ENCODE results near the gene PAIP2.
"Not testable (repeated sequence)": the region's sequence is repeated elsewhere in the genome, so short reads cannot be mapped to it uniquely, and the experiment has no call there.

Gene PAIP2

DNA sequence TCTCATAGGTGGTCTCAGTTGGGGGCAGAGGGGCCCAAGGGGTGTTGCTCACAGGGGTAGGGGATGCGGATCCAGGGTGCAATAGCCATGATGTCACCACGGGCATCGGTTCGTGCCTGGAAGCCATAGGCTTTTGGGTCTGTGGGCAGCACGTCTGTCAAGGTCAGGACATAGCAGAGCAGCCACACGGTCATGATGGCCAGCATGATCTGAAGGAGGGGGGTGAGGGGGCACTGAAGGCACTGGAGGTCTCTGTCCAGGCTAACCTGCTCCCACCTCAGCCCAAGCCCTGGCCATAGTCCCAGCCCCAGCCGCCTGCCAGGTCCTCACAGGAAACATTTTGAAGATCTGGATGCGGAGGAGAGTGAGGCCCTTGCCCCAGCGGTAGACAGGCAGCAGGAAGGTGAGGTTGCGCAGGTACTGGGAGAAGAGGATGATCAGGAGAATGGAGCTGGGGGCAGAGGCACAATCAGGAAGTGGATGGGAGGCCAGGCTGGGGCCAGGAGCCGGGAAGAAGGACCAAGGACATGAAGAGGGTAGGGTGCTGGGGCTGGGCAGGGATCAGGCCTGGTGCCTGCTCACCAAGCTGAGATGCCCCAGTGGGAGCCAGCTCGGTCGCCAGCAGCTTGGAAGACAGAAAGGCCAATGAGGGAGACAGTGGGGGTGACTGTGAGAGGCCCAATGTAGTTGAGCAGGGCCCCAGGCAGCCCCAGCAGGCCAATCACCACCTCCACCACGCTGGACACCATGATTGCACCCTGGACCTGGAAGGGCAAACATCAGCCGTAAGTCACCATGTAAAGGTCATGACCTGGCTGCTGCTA is 38.2 kb downstream of the PAIP2 start:
- no peak for DNase-seq

GRCh38 chr5:139381837-139382761 is 40.4 kb downstream of the PAIP2 start:
- no peak for DNase-seq

DNA sequence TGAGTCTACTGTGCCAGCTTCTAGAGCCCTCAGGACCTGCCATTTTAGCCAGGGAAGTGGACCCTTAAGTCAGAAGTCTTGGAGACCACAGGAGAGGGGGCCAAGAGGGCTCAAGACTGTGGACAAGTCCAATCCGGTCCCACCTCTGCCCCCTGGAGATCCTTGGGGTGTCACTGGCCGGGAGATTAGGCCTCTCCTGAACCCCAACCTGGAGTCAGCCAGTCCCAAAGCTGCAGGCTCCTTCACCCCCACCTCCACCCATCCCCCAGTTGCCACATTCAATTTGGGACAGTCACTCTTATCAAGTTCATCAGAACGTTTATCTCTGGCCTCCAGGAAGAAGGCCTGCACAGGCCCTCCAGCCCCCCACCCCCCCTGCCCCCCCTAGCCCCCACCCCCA is 41.2 kb downstream of the PAIP2 start:
- no peak for DNase-seq

- no peak for DNase-seq
Observed at GRCh38 chr5:139383275-139383992, 41.8 kb downstream of the PAIP2 start, which contains the start of gene SLC23A1. SLC23A1 (minus strand) TSS chr5:139383297; CDS start chr5:139383253, 44 bp downstream.

GRCh38 chr5:139383993-139384590 is 42.4 kb downstream of the PAIP2 start:
- no peak for DNase-seq

DNA sequence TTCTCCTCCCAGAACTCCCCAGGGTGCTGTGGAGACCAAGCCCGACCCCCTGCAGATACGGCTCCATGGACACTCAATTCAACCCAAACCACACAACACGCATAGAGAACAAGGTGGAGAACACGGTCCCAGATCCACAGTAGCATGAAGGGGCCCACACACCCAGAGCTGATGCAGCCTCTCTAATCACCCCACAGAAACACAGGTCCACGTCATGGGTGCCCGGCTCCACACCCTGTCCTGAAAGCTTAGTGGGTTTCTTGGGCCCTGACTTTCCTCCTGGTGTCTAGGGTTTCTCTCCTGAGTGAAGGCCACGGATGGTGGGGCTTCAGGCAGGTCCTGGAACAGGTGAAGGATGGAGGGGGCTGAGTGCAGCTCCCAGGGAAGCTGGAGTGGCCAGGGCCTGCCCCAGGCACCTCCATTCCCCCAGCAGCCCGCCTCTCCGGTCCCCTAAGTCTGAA is 43.0 kb downstream of the PAIP2 start:
- DNase-seq, result no peak

DNA sequence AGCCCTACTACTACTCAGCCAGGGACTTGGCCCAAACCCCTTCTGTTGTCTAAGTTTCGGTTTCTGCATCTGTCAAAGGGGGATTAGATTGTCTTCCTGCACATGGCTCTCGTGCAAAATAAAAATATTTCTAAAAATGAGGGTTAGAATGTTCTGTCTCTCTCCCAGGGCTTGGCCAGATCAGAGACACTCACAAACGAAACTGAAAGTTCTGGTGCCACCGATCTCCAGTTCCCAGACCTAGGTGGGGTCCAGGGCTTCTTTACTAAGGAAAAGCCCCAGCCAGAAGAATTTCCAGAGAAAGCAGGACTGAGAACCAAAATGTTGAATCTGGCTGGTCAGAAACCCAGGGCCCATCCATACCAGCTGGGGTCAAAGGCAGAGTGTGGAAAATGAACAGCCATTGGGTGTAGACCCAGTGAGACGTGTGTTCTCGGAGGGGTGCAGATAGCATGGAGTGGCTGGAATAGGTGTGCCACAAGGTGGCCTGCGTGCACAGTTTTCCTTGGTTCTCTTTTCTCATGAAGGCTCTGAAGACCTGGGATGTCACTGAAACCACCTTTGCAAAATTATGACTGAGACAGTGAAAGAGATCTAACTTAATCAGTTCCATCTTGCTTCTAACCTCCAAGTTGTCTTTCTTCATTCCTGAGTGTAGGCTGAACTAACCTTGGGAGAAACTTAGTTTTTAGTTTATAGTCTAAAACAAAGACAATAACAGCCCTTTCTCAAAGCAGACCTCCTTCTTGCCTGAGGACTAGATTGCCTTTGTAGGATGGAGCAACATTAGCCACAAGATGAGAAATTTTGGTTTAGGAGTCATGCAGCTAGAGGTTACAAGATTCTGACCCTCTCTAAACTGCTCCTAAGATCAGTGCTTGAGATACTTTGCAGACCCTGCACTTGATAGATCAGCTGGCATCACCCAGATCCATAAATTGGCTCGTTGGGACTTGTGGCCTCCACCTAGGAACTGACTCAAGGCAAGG is 43.7 kb downstream of the PAIP2 start:
- DNase-seq, result no peak

DNA sequence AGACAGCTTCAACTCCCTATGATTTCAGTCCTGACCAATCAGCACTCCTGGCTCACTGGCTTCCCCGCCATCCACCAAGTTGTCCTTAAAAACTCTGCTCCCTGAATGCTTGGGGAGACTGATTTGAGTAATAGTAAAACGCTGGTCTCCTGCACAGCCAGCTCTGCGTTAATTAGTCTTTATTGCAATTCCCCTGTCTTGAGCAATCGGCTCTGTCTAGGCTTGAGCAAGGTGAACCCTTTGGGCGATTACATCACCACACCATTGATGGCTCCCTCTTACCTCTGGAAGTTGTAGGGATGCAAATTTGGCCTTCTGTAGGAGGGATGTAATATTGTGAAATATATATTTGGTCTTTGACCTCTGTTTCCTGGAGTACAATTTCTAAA is 44.4 kb downstream of the PAIP2 start:
- DNase-seq, result no peak

- DNase-seq, result not testable (repeated sequence)
Observed at GRCh38 chr5:139386956-139387355, 45.3 kb downstream of the PAIP2 start.

GRCh38 chr5:139387611-139388197 is 46.0 kb downstream of the PAIP2 start:
- no peak for DNase-seq

DNA sequence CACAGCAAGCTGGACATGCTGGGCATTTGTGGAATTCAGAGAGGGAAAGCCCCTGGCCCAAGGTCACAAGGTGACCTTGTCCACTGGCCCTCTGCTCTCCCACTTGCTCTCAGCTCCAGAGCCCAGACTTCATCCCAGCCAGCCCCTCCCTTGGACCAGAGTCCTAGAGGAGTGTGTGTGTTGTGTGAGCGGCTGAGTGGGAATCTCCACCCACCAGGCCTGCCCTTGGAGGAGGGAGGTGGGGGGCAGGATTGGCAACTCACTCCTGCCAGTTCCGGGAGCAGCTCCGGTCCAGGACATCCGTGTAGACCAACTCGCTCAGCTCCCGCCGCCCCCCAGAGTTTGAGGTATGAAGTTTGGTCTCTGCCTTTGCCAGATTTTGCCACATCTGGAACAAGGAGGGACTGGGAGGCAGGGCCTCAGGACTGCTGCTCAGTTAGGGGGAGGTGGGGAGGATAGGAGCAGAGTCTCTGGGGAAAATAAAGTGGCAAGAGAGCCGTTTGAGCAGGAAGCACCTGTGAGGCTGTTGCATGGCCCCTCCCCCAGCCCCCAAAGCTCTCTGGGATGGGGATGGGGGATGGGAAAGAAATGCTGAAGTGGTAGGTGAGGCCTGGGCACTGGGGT is 46.7 kb downstream of the PAIP2 start:
- no peak for DNase-seq

- DNase-seq, result no peak
Observed at GRCh38 chr5:139389701-139390638, 48.3 kb downstream of the PAIP2 start, which contains the start of gene MZB1. MZB1 (minus strand) TSS chr5:139389913; CDS start chr5:139389856, 57 bp downstream.

GRCh38 chr5:139390639-139391569 is 49.2 kb downstream of the PAIP2 start:
- DNase-seq, result no peak

DNA sequence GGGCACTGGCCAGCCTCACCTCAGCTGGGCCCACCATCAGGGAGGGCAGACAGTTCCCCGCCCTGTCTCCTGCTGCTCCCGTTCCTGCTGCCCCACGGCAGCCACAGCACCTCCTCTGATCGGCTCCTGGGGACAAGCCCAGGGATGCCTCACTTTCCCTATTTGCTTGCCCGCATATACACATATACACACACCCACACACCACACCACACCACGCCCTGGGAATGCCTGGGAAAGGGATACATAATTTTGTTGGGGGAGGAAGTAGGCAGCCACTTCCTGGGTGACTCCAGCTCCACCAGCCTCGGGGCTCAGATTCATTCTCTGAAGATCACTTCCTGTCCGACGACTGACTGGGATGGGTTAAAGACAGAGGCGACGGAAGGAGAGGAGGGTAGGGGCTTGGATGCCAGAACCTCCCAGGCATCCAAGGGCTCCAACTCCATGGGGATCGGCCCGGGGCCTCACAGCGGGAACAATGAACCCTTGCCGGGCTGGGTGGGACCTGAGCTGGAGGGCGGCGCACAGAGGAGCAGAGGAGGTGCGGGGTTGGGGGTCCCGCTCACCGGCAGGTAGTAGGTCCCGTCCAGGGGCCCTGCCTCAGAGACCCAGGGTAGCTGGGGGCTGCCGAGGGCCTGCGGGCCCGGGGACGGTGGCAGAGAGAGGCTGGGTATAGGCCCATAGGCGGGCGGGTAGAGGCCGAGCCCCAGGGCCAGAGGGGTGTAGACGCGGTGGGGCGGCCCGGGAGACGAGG is 50.1 kb downstream of the PAIP2 start:
- DNase-seq, result no peak

DNA sequence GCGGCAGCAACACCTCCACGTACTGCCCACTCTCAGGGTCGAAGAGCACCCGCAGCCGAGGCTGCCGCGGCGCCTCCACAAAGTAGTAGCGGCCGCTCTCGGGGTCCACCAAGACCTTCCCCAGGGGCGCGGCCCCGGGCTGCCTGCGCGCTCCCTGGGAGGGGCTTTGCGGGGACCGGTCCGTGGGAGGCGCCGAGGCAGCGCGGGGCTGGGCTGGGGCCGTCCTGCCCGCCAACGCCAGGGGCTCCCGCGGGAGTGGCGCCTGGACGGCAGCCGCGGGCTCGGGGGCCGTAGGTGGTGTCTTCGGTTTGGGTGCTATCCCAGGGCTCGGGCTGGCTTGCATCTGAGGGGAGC is 50.6 kb downstream of the PAIP2 start:
- DNase-seq, result no peak

GRCh38 chr5:139392678-139393496 is 51.2 kb downstream of the PAIP2 start:
- DNase-seq, result peak; percentile 75

Data from stimulated activated CD4-positive, alpha-beta T cell treated with anti-CD3 and anti-CD28 coated beads, Interleukin-4, amount 100 ng/mL, for 1 hour (primary cell).